HG02759 (cell line): Measurements from ENCODE around the gene TRAK1.
"Not testable (repeated sequence)": the region's sequence is repeated elsewhere in the genome, so short reads cannot be mapped to it uniquely, and the experiment has no call there.

Experiments
- ATAC-seq: cut with Tn5 transposase; IDR thresholded peaks from one replicate; pipeline ENCODE4 v1.9.1; 2021; ENCODE audit warnings: mild to moderate bottlenecking, moderate library complexity; ENCODE audit not compliant: unreplicated experiment

Gene TRAK1, protein sequence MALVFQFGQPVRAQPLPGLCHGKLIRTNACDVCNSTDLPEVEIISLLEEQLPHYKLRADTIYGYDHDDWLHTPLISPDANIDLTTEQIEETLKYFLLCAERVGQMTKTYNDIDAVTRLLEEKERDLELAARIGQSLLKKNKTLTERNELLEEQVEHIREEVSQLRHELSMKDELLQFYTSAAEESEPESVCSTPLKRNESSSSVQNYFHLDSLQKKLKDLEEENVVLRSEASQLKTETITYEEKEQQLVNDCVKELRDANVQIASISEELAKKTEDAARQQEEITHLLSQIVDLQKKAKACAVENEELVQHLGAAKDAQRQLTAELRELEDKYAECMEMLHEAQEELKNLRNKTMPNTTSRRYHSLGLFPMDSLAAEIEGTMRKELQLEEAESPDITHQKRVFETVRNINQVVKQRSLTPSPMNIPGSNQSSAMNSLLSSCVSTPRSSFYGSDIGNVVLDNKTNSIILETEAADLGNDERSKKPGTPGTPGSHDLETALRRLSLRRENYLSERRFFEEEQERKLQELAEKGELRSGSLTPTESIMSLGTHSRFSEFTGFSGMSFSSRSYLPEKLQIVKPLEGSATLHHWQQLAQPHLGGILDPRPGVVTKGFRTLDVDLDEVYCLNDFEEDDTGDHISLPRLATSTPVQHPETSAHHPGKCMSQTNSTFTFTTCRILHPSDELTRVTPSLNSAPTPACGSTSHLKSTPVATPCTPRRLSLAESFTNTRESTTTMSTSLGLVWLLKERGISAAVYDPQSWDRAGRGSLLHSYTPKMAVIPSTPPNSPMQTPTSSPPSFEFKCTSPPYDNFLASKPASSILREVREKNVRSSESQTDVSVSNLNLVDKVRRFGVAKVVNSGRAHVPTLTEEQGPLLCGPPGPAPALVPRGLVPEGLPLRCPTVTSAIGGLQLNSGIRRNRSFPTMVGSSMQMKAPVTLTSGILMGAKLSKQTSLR

DNA sequence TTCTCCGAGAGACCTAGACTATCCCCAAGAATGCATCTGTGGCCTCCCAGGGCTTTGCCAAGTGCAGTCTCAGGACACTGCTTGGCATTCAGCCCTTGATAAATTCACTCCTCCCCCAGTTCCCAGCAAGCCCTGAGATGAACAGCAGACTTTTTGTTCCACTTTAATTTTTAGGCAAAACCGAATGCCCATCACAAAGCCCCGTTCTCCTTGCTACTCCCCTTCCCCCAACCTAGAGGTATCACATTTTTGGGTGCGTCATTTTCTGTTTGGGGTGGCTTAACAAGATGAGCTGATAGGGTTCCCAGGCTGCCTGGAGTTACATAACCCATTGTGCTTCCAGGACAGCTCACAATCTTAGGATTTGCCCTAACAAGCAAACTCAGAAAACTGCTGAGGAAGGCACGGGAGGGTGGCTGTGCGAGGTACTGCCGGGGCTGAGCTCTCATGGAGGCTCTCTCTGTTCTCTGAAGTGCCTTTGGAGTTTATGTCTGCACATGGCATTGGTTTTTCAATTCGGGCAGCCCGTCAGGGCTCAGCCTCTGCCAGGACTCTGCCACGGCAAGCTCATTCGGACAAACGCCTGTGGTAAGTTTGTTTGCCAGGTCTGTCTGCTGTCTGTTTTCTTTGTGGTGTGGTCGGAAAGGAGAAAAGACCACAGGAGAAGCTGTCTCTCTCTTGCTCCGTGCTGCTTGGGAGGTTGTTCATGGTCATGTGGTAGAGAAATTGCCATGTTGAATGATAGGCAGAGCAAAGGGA lies at the start of gene TRAK1:
Gene TRAK1 (plus strand): TSS at position 385 of the 759 bp plus-strand sequence. CDS start 113 bp downstream, at position 498.
- ATAC-seq: no peak

DNA sequence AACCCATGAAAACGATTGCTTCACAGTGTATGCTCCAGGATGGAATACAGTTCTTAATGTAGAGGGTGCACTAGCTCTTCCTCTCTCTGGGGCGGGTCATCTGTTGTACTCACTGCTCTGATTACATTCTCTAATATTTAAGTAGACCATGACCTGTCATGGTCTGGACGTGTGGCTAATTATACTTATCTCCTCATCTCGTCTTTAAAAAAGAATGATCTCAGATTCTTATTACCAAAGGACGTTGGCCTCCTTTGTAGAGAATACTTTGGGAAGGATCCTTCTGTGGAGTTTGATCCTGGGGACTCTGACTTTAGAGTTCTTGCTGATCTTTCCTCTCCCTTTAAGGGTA lies 48.4 kb upstream of the TRAK1 start:
- no peak for ATAC-seq

DNA sequence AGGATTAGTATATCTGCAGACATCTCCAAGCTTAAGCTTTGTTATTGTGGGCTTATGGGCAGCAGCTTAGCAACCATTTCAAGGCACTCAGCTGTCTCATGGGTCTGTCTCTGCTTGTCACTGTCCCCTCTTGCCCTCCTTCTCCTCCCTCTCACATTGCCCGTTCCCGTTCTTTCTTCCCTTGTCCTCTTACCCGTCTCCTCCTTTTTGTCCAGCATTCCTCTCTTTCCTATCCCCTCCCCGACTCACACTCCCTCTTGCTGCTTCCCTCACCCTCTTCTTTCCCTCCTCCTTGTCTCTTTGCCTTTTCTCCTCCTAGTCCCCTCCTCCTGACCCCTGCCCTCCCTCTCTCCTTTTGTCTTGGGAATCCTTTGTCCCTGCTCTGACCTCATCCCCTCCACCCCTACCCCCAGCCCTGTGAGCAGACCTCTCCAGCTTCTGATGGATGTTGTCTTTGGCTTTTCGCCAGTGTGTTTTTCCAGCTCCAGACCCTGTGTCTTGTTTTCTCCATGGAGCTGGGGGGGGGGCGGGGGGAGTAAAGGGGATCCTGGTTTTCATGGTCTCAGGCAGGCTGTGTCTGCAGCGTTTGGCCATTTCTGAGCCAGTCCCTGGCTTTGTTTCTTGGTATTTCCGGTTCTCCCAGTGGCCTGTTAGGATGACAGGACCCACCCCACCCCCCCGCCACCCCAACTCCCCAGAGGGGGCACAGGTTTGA lies 47.9 kb upstream of the TRAK1 start:
- ATAC-seq: no peak

DNA sequence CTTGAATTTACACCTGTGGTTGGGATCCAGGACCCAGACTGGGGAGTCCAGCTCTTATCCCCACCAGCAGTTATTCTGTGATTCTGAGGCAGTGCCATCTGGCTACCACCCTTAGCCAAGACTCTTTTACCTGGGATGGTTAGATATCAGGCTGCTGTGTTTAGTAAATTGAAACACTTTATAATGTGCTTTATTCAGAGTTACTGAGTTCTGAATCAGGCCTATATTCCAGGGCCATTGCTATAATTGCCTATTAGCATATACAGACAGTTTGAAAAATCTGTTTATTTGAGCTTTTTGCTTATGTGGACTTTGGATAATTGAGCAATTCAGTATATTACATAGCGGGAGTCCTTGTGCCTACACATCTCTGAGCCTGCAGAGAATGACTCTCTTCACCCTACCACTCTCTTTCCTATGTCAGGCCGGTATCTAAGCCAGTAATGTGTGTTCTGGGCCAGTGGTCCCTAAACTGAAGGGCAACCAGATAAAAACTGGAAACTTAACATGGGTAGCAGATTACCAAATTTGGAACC lies 45.4 kb upstream of the TRAK1 start:
- no peak for ATAC-seq

DNA sequence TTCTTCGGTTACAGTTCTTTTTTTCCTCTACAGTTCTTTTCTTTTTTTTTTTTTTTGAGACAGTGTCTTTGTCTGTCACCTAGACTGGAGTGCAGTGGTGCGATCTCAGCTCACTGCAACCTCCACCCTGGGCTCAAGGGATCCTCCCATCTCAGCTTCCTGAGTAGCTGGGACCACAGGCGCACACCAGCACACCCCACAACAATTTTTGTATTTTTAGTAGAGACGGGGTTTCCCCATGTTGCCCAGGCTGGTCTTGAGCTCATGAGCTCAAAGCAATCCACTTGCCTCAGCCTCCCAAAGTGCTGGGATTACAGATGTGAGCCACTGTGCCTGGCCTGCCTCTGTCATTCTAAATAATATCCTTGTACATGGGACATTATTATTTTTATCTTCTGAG lies 42.6 kb upstream of the TRAK1 start:
- not testable (repeated sequence) for ATAC-seq

DNA sequence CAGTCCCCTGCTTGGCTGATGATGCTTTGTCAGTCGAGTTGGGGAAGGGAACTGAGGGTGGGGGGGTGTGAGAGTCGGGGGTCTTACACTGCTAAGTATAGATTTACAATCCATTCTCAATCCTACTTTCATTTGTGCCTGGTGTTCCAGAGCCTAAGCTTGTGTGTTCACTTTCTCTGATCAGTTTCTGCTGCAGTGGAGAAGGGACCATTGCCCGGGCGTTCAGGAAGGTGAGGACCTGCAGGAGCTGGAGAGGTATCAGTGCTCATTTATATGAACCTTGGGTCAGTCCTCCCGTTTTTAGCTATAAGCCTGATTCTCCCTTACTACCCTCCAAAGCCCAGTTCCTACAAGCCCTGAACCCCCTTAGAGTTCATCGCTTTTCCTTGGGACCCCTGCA lies 41.0 kb upstream of the TRAK1 start:
- no peak for ATAC-seq

DNA sequence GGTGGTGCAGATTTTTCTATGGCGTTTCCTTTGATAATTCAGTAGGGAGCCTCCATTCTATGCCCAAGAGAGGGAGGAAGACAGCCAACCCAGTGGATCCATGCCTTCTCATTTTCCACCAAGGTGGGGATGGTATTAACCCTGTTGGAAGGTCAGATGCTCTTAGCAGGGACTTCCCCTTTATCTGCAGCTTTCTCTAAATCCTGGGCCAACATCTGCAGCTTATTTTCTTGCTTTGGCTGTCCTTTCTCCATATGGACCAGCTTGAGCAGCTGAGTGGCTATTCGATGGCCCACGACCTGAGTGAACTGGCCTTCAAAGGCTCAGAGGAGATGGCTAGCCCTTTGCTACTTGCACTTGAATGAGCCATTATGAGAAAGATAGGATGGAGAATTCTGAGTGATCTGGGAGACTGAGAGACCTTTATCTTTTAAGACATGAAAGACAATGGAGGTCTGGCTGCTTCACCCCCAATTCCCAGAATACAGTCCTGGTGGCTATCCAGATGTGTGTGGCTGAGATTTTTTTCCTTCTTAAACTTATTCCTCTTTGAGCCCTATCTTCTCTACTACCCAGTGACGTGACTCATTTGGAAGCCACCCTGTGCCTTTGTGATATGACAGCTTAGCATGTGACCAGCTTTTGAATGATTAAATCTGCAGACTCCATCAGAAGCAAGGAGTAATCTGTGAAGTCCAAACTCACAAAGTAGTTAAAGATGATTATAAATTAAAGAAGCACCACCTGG lies 39.6 kb upstream of the TRAK1 start:
- peak; percentile 28 for ATAC-seq

DNA sequence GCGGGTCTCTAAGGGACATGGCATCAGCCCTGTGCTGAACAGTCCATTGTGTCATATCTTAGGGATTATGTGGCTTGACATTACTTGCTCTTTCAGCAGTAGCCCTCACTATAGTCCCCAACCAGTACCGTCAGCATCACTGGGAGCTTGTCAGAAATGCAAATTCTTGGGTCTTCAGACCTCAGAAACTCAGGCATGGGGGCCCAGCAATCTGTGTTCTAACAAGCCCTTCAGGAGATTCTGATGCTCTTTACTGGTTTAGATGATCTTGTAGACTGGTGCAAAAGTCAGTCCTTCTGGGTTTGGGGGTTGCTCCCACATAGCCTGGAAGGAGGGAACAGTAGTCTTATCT lies 39.0 kb upstream of the TRAK1 start:
- peak; percentile 67 for ATAC-seq

DNA sequence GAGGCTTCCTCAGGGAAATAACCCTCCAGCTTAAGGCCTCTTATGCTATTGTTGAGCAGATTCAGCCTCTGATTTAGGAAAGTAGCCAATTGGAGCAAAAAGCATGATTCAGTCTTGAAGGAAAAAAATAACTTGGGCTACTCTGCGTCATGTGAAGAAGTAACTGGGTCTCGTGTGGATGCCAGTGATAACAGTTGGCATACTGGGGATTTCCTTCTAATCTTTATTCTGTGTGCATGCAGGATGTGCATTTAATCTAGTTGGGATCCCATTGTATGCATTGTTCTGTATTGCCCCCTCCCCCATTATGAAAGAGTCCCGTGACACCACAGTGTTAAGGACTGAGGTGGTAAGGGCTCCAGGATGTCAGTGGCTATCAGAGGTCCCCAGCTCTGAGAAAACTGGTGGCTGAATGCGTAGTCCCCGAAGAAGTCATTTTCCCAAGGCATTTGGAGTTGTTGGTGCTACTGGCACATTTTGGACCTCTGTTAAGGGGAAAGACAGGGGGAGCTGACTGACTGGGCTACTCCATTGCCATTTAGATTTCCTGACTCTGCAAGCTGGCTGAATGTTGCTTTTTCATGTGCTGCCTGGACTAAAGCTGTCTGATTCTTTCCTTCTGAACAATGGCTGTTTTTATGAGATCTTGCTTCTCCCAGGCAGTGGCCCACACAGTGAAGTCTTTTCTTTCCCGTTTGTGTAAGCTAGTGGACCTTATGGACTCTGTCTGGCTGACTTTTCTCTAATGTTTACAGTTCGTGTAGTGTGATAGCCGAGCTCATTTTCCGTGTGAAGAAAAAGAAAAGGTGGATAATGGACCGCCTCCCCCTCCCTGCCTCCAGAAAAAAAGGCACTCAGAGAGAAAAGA lies 38.4 kb upstream of the TRAK1 start:
- ATAC-seq: no peak

DNA sequence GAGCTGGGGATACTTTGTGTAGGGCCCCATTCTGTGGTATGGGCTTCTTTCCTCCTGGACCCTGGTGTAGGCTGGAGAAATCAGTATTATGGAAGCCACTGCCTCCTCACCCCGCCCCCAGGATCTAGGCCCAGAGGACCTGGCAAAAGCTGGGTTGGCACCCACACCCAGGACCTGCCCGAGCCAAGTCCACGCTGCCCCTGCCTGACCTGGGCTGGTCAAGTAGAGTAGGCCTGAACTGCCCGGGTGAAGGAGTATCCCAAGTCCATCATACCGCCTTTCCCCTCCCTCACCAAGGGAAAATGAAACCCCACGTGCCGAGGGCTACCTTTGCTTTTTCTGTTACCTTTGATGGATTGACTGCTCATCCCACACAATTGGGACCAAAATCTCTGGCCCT lies 37.7 kb upstream of the TRAK1 start:
- ATAC-seq: no peak

DNA sequence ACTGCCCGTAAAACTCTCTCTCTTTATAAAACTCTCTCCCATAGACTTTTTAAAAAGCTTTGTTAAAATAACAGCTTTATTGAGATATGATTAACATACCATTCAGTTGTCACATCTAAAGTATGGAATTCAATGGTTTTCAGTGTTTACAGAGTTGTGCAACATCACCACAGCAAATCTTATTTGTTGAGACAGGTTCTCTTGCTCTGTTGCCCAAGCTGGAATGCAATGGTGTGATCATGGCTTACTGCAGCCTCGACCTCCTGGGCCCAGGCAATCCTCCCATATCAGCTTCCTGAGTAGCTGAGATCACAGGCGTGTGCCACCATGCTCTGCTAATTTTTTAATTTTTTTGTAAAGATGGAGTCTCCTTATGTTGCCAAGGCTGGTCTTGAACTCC lies 35.9 kb upstream of the TRAK1 start:
- ATAC-seq: no peak

DNA sequence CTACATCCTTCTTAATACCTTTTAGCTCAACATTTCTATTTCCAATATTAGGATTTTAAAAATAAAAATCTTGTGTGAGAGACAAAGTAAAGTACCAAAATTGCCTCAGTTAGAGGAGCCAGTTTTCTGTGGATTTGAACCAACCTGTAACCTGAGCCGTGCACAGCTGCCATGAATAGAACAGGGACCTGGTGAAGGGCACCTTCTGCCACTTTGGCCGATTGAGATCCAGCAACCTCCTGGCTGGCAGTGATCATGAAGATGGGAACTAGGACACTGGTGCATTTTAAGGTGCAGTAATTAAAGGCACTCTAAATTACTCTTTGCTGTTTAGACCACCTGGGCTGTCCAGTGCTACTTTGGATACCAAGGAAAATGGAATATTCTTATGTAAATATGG lies 34.3 kb upstream of the TRAK1 start:
- no peak for ATAC-seq

DNA sequence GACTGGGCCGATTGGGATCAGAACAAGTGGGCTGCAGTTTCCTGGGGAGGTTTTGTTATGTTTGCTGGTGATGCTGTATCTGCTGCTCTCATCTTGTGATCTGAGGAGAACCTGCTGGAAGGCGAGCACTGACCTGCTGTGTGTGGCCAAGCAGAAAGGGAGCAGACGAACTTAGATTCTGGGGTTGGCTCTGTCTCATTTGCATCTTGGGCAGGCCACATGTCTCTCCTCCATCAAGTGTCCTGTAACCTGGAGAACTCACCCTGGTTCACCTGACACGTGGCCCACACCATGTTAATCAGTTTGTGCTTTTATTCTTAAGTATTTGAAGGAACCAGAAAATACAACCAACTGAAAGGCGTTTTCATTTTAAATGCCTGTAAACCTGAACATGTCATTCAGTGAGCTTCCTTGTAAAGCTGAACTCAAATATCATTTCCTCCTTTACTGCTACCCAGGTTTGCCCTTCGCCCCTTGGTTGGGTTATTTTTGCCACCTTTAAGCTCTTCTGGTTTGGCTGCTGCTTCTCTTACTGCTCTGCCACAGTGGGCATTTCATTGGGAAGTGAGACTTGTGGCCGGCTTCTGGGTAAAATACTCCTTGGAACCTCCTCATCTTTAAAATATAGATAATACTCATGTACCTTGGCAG lies 33.5 kb upstream of the TRAK1 start:
- peak; percentile 73 for ATAC-seq

DNA sequence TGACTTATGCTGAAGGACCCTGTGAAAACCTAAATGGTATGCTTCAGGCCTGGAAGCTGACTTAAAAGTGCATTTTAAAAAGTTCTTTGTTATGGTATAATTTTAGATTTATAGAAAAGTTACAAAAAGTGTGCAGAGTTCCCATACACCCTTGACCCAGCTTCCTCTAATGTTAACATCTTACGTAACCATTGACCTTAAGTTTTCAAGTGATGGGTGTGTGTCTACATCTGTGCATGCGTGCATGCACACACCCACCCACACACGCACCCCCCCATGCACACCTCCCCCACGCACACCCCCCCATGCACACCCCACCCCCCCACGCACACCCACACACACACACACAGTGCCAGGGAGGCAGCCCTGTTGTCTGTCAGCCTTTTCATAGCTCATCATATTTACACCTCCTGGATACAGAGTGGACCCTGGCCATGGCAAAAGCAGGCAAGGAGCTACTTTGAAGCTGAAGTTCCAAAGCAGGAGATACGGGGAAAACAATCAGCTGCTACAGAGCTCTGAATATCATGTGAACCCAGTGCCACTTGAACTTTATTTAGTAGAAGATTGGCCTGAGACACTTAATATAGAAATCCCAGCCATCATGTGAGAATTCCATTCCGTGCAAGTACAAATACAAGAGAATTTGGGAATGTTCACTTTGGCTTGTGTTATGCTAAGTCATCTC lies 30.0 kb upstream of the TRAK1 start:
- ATAC-seq: no peak

DNA sequence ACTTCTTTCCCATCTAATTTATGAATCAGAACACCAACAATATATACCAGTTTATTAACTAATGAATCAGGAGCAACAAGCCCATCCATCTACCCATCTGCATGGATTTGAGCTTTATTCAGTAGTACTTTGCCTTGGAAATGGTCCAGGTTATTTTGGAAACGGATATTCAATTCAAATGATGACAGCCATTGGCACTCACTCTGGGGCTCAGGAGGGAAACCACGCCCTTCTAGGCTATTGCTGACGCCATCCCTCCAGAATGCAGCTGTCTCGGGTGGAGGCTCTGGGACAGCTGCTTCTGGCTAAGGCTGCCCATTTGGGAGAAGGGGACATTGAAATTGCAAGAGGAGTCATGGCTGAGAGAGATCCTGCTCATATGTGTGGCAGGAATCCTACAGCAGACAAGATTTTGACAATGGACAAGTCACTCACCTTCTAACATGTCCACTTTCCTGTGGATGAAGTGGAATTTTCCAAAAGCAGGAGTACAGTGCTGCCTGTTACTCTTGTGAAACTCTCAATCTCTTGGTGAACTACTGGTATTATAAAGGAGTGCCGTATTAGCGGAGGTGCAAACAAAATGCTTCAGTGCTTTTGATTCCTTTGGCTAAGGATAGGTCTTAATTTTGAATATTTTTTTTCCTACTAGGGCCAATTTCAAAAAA lies 29.3 kb upstream of the TRAK1 start:
- ATAC-seq: no peak

DNA sequence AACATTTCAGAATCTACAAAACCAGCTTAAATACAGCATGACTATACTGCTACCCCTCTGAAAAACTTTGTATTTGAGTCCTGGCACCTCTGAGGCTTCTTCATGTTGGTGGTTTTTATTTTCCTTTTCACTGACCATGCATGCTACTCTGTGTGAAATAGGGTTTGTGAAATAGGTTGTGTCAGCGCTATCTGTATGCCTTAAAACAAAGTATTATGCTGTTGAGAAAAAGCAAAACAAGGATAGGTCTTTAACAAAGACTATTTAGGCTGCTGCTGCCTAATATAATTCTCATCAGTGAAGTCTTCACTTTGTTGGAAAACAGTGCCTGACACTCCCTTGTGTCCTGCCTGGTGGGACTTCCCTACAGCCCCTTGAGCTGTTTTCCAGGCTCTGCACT lies 28.7 kb upstream of the TRAK1 start:
- ATAC-seq: no peak

DNA sequence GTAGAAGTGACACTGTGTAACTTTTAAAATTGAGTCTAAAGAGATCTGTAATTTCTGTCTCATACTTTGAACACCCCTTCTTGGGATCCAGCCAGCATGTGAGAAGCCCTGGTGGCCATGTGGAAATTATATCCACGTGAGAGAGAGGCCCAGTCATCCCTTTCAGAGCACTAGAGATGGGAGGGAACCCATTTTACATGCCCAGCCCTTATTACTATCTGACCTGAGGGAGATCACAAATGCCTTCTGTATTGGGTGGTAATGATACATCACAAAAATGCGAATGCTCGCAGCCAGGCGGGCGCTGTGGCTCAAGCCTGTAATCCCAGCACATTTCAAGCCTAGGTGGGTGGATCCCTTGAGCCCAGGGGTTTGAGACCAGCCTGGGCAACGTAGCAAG lies 27.3 kb upstream of the TRAK1 start:
- no peak for ATAC-seq
